Gastroesophageal sphincter (tissue), 4 donors: ENCODE measurements around the gene WDR3. TPM values are rescaled to one million over a fixed set of nuclear protein-coding genes. Genes with fewer than 3 reads are reported as not detected.

ENCODE experiments used
- ATAC-seq: fragments of 150-250 bp; one replicate; pipeline ENCODE4 v1.9.1; 2016; ENCODE audit warnings: mild to moderate bottlenecking, moderate library complexity
- H3K27ac ChIP-seq, 4 donors: fragments of 200-600 bp; sonication (generic) in 3 of 4; 1 replicate in 3 of 4; 2 replicates in 1 of 4; pipeline ENCODE4 v1.5.1; 2016 to 2019
- H3K27me3 ChIP-seq: fragments of 200-600 bp; sonication (generic); one replicate; pipeline ENCODE4 v1.5.1; 2019
- H3K36me3 ChIP-seq, 2 donors: fragments of 200-600 bp; sonication (generic); one replicate each; pipeline ENCODE4 v1.5.1; 2019; ENCODE audit warnings: control low read depth in 1 of 2
- H3K4me1 ChIP-seq, 3 donors: fragments of 200-600 bp; sonication (generic); 1 replicate in 2 of 3; 2 replicates in 1 of 3; pipeline ENCODE4 v1.5.1; 2016 to 2019; ENCODE audit warnings: control low read depth in 2 of 3
- H3K4me3 ChIP-seq, 2 donors: fragments of 200-600 bp; sonication (generic); one replicate each; pipeline ENCODE4 v1.5.1; 2019; ENCODE audit warnings: mild to moderate bottlenecking in 1 of 2, moderate library complexity in 1 of 2
- H3K9me3 ChIP-seq, 3 donors: fragments of 200-600 bp; sonication (generic); one replicate each; pipeline ENCODE4 v1.5.1; 2017 to 2019; ENCODE audit warnings: control low read depth in 2 of 3
- CTCF ChIP-seq, 4 experiments: fragments of 200-600 bp in 2 of 4; fragments of 450-650 bp in 2 of 4; sonication (generic) in 1 of 4; IDR thresholded peaks; one replicate each; pipeline ENCODE4 v1.5.1; 2017 to 2019; ENCODE audit warnings: antibody characterized with exemption in 4 of 4, mild to moderate bottlenecking in 2 of 4, moderate library complexity in 2 of 4
- EP300 ChIP-seq: sonication (generic); formaldehyde crosslinking; IDR thresholded peaks from one replicate; pipeline ENCODE4 v1.6.1; 2017; ENCODE audit warnings: antibody characterized with exemption, mild to moderate bottlenecking
- POLR2A ChIP-seq, 2 donors: fragments of 450-650 bp; IDR thresholded peaks; one replicate each; pipeline ENCODE4 v1.6.1; 2017; ENCODE audit warnings: antibody characterized with exemption in 2 of 2, mild to moderate bottlenecking in 2 of 2, moderate library complexity in 1 of 2
- POLR2AphosphoS5 ChIP-seq: sonication (generic); formaldehyde crosslinking; IDR thresholded peaks from one replicate; pipeline ENCODE4 v1.6.1; 2017; ENCODE audit warnings: antibody characterized with exemption
- WGBS, 2 donors: methylation state at CpG; one replicate each; pipeline ENCODE4 v1.1.5; 2018; ENCODE audit warnings: low coverage in 1 of 2; 5-methylcytosine and 5-hydroxymethylcytosine counted together
- total RNA-seq, 4 donors: library from RNA; depleted of rRNA; stranded (reverse); fragments of >200 nt; gene quantifications; one replicate each; pipeline ENCODE4 v1.1.0, GENCODE V29; 2016

WDR3 gene
- total RNA-seq, 4 donors from 2014 or later: 6.9 to 15.9 (median 11.7) TPM

- TF ChIP-seq EP300 (no peak), CTCF (IDR thresholded peaks at IDR 0.05) (no peak), POLR2AphosphoS5 (no peak), POLR2A (IDR thresholded peaks at IDR 0.05) (no peak)
- Histone ChIP-seq H3K27me3 (no peaks in the 10 kb centered on the region), H3K36me3 (peaks cover 4 to 33% of the 10 kb centered on the region in 2 donors), H3K27ac (no peak overlapping the region), H3K4me1 (no peaks in the 10 kb centered on the region), H3K4me3 (no peak overlapping the region), H3K9me3 (no peaks in the 10 kb centered on the region)
- 87 to 95% methylated on average over 2 of the region's 2 CpGs for WGBS, 2 donors
- no peak for ATAC-seq
Measured at GRCh38 chr1:117892512-117892911, 37.0 kb upstream of the WDR3 start.

GRCh38 chr1:117894078-117894477 lies 35.5 kb upstream of the WDR3 start:
- Histone ChIP-seq H3K4me1 (no peaks in the 10 kb centered on the region), H3K36me3 (peaks cover 4 to 44% of the 10 kb centered on the region in 2 donors), H3K27ac (no peak overlapping the region), H3K4me3 (no peak overlapping the region), H3K9me3 (no peaks in the 10 kb centered on the region), H3K27me3 (no peaks in the 10 kb centered on the region)
- 100% methylated on average over 1 of the region's 1 CpG; no CpG with 5 or more reads in 1 of the 2 donors for WGBS, 2 donors
- TF ChIP-seq POLR2A (IDR thresholded peaks at IDR 0.05): no peak
- ATAC-seq: no peak

- no peak for TF ChIP-seq POLR2A (IDR thresholded peaks at IDR 0.05)
- TF ChIP-seq CTCF (IDR thresholded peaks at IDR 0.05): peak; percentile 38 to 75 (median 72)
- no peaks in the 10 kb centered on the region for H3K9me3 ChIP-seq
- H3K27me3 ChIP-seq: no peaks in the 10 kb centered on the region
- no peak for ATAC-seq
- WGBS, 2 donors: 0 to 3% methylated on average over 3 to 4 of the region's 4 CpGs
- peaks cover 4 to 56% of the 10 kb centered on the region in 2 donors for H3K36me3 ChIP-seq
- H3K4me1 ChIP-seq: no peaks in the 10 kb centered on the region
- H3K27ac ChIP-seq: no peak overlapping the region
- no peak overlapping the region for H3K4me3 ChIP-seq
Measured at GRCh38 chr1:117895482-117896114, 33.9 kb upstream of the WDR3 start.

GRCh38 chr1:117897551-117897950 lies 32.0 kb upstream of the WDR3 start:
- Histone ChIP-seq H3K27ac (no peak overlapping the region), H3K4me3 (no peak overlapping the region), H3K4me1 (no peaks in the 10 kb centered on the region), H3K36me3 (peaks cover 4 to 73% of the 10 kb centered on the region in 2 donors), H3K27me3 (no peaks in the 10 kb centered on the region), H3K9me3 (no peaks in the 10 kb centered on the region)
- ATAC-seq: no peak
- TF ChIP-seq EP300: no peak
- TF ChIP-seq CTCF (IDR thresholded peaks at IDR 0.05): no peak
- WGBS, 2 donors: 35 to 53% methylated on average over 4 of the region's 4 CpGs

- no peak overlapping the region for H3K27ac ChIP-seq
- peaks cover 4 to 86% of the 10 kb centered on the region in 2 donors for H3K36me3 ChIP-seq
- H3K27me3 ChIP-seq: no peaks in the 10 kb centered on the region
- WGBS, 2 donors: 83 to 85% methylated on average over 1 of the region's 1 CpG
- H3K4me1 ChIP-seq: no peaks in the 10 kb centered on the region
- H3K9me3 ChIP-seq: no peaks in the 10 kb centered on the region
- ATAC-seq: no peak
- no peak overlapping the region for H3K4me3 ChIP-seq
- TF ChIP-seq POLR2A (IDR thresholded peaks at IDR 0.05): no peak
- TF ChIP-seq EP300: no peak
- no peak for TF ChIP-seq CTCF (IDR thresholded peaks at IDR 0.05)
- TF ChIP-seq POLR2AphosphoS5: no peak
Measured at GRCh38 chr1:117899801-117900200, 29.7 kb upstream of the WDR3 start.
